Raji (cell line): ENCODE data around the gene MFRP.

Source experiments
- POLR2A ChIP-seq: IDR thresholded peaks from 2 replicates; pipeline ENCODE4 v1.6.1; 2011; ENCODE audit warnings: low read depth, low read length, control low read depth; ENCODE audit not compliant: insufficient read depth

MFRP gene

DNA sequence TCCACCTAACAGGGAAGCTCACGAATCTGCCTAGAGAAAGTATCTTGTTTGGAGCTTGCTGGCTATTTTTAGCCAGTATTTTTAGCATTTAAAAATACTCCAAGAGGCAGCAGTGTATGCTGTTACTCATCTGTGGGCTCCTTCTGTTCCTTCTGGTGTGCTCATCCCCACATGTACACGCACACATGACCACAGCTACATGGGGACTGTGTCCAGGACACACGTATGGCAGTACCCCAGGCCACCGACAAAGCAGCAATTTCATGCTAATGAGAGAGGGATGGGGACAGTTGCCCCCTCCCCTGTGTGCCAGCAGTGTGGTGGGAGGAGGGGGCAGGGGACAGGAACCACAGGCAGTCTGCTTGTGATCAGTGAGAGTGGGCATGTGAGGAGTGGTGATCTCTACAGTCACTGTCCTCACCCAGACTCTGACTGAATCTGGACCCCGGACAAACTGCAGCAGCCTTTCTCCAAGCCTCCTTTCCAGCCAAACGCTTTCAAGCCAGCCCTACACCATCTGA is 18.6 kb upstream of the MFRP start:
- TF ChIP-seq POLR2A, result no peak

GRCh38 chr11:119363851-119364590 is 17.5 kb upstream of the MFRP start:
- no peak for TF ChIP-seq POLR2A

DNA sequence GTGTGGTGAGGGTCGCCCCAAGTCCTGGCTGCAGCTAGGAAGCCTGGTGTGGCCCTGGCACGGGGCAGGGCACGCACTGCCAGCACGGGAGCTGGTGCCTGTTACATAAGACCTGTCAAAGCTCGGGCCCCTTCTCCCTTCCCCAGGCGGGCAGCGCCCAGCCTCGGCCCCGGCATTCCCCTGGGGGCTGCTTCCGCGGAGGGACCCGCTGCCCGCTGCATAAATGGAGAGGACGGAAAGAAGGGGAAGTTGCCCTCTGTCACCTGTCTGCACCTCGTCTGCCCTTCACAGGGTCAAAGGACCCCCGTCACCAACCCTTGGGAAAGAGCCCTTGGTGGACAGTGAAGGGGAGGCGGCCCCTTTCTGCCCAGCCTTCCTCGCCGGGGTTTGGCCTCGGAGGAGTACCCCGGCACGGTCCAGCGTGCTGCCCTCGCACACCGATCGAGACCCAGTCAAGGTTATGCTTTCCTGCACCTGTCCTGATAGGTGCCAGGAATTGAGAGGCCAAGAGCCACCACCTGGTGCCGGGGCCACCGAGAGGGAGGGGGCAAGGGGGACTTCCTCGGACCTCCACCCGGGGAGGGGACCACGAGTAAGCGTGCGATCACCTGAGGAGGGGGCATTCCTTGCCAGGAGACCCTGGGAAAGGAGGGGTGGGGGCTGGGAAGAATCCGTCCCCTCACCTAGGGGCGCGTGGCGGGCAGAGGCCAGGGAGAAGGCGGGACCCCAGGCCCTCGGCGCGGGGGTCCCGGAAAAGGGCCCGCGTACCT is 16.8 kb upstream of the MFRP start:
- no peak for TF ChIP-seq POLR2A

DNA sequence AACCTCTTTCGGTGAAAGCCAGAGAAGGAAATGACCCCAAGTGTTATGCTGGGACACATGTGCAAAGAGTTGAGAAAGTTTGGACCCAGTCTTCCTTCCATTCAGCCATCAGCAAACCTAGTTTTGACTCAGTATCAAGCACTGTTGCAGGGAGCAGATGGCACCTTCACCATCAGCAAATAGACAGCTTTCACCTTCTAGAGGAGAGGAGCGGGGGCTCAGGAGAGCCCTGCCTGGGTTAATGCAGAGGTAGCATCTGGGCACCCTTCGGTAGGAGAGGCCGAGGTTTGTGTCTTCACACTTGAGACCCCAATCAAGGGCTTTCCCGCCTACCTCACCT is 16.2 kb upstream of the MFRP start:
- TF ChIP-seq POLR2A, result no peak

DNA sequence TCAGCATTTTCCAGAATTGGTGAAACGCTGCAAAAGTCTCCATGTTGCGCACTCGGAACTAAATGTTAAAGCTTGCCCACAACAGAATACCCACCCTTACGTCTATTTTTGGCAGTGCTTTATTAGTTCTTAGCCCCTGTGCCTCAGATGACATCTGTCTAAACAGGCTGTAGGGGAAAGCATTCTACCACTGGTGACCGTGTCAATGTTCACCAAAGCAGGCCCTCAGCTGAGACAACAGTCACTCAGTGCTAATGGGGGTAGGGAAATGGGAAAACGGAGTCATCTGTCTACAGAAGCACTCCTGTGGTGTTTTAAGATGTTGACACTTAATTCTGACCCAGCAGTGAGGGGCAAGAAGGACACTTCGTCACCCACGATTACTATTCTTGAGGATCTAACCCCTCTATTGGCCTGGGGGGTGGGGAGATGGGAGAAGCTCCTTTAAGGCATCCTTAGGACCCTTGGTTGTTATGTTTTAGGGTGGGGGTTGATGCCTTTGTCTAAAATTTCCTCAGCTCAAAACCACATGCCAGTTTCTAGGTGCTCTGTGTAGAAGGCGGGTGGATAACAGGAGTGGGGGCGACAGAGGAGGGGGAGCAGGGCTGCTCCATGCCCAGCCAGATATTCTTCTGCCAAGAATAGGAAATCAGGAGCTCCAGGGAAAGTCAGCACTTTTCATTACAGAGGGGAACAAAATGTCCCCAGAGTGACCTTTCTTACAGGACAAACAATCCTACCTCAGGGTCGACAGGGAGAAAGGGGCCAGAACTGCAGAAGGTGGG is 15.6 kb upstream of the MFRP start:
- no peak for TF ChIP-seq POLR2A

GRCh38 chr11:119361056-119361787 is 14.7 kb upstream of the MFRP start:
- TF ChIP-seq POLR2A, result no peak

DNA sequence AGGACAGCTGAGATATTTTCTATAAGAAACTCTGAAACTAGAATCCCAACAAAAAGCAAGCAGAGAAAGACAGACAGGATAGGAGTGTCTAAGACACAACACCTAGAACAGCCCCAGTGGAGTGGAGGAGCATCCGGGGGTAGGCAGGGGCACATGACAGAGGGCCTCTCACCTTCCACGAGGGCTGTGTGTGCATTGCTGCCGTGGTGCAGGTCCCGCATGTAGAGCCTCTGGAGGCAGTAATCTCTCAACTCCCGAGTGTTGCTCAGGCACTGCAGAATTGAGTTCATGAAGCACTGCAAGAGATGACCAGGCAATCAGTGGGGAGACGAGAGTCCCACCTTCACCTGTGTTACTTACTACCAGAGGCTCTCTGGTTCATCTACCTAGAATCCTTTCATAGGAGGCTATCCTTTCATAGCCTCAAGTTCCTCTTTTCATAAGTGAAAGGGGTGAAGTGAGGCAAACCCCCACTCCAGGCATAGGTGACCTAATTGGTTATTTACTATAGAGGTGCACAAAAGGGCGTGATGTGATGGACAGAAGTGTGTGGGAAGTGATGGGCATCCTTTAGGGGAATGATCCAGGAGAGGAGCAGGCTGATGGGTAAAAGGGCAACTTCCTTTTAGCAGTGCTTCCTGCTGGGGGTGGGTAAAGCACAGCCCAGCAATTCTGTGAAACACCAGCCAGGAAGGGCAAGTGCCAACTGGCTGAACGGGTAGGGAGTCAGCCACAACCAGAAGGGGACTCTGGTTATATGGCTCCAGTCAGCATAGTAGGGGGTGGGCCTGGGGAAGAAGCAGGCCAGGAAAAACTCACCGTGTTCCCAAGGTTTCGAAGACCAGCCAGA is 13.1 kb upstream of the MFRP start:
- no peak for TF ChIP-seq POLR2A

DNA sequence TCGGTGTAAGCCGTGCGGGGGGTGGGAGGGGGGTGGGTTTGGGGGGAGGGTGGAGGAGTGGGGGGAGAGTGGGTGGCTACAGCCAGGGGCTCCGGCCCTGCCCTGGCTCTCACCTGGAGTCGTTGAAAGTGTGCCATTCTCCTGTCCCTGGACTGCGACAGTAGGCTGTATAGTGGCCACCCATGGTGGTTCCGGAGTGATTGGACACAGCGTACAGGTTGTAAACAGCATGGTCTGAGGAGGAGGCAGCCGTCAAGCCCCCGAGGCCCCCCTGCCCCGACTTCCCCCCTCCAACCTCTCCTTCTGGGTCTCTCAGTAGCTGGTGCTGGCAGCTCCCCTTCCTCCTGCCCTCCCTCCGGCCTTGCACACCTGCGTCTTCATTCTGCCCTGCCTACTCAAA is 10.6 kb upstream of the MFRP start:
- no peak for TF ChIP-seq POLR2A

GRCh38 chr11:119356349-119357031 is 10.0 kb upstream of the MFRP start:
- TF ChIP-seq POLR2A, result no peak

DNA sequence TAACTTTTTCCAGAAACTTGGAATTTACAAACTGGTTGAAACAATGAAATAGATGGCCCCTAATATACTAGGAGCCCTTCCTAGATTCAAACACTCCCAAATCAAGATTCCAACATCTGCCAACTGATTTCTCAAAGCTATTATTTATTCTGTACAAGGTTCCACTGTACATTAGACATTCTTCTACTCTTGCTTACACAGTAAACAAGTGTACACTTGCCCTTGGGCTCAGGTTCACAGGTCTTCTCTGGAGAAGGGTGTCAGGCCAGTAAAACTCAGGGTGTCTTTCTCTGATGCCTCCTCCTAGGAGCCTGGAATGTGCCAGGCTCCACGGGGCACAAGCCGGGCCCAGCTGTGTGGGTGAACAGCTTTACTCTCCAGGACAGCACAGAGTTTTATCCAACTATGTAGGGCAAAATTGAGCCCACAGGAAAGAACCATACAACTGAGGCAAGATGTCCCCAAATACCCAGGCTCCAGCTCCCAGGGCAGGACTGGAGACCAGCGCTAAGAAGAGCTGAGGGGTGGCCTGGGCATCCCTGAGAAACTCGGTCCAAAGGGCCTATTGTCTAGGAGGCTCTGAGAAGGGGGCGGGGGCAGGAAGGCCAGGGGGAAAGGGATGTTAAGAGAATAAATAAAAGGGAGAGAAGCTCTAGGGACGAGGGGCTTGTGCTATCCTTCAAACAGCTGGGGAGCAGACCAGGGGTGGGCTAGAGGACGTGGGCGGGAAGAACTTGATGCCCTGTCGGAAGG is 8.8 kb upstream of the MFRP start:
- TF ChIP-seq POLR2A, result no peak

DNA sequence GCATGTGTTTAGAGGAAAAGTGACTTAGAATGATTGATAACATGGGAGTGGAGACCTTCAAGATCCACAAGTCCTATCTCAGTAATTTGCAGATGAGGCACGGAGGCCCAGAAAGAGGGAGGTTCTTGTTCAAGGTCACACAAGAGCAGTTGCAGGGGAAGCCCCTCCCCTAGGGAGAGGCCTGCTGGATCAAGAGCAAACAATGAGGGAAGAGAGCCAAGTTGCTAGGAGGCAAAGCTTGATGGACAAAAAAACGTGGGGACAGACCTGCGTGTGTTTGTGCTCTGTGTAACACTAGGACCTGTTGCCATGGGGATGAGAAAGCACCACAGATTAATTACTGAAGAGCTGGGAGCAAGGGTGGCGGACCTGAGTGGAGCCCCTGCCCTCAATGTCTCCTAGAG is 6.4 kb upstream of the MFRP start:
- TF ChIP-seq POLR2A, result no peak

DNA sequence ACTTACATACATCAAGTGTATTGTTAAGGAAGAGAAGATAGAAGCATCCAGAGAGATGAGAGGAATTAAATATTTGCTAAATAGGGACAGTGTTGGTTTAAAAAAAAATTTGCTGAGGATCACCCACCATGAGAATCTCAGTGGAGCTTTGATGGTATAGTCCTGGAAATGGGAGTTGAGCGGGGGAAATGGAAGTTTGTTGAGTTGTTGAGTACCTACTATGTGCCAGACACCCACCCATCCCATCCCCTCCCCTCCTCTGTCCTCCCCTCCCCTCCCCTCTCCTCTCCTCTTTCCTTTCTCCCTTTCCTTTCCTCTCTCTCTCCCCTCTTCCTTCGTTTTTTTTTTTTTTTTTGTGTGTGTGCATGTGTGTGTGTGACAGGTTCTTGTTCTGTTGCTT is 4.7 kb upstream of the MFRP start:
- no peak for TF ChIP-seq POLR2A

DNA sequence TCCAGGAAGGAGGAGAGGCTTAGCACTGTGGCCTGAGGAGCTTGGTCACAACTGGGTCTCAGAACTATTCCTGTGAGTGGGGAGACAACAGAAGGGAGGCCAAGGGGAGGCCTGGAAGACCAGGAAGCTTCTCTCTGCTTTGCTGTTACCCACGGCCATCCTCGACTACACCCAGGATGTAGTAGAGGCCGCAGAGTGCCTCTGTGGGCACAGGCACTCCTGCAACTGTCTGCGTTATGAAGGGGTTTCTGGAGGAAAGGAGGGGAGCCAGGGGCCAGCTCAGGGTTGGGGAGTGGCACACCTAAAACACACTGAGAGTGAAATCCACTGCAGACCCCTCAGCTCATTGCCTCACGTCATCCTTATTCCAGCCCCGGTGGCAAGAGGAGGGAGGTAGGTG is 3.8 kb upstream of the MFRP start:
- no peak for TF ChIP-seq POLR2A
